Colonic mucosa (tissue), 4 donors: ENCODE results near the gene PCSK5. TPM values are rescaled to one million over a fixed set of nuclear protein-coding genes. Genes with fewer than 3 reads are reported as not detected.

Source experiments
- DNase-seq: peaks from one replicate; pipeline ENCODE4 v3.0.0-alpha.2; 2020
- H3K27ac ChIP-seq: fragments of 200-600 bp; one replicate; pipeline ENCODE4 v1.8.0; 2021
- H3K27me3 ChIP-seq: fragments of 200-600 bp; one replicate; pipeline ENCODE4 v1.8.0; 2021
- H3K36me3 ChIP-seq: fragments of 200-600 bp; one replicate; pipeline ENCODE4 v1.8.0; 2021
- H3K4me1 ChIP-seq: fragments of 200-600 bp; one replicate; pipeline ENCODE4 v1.8.0; 2021; ENCODE audit warnings: mild to moderate bottlenecking
- H3K4me3 ChIP-seq: fragments of 200-600 bp; one replicate; pipeline ENCODE4 v1.8.0; 2021
- H3K9ac ChIP-seq, 2 donors: one replicate each; pipeline ENCODE4 v1.7.0; 2013; ENCODE audit warnings: control low read depth in 2 of 2, low read depth in 2 of 2, low read length in 2 of 2
- H3K9me3 ChIP-seq: fragments of 200-600 bp; one replicate; pipeline ENCODE4 v1.8.0; 2021
- intact Hi-C: fragments of 100-400 bp; cut with DNase I; formaldehyde crosslinking; loops from one replicate; pipeline ENCODE4 v1.14.1; 2022
- total RNA-seq, 2 donors: library from RNA; stranded (reverse); fragmentation: NEBNext Ultra II Directional in 1 of 2; extraction: Animal tissue kit (Norgen Biotek cat#: 25700) in 1 of 2; gene quantifications; one replicate each; pipeline ENCODE4 v1.2.1, GENCODE V29; 2021
- TF ChIP-seq, protein P1 (sequence below): fragments of 200-600 bp; IDR thresholded peaks from one replicate; pipeline ENCODE4 v1.8.0; 2022; ENCODE audit warnings: antibody characterized with exemption, mild to moderate bottlenecking
- donor health status: healthy.
- donor health status: DM: no; HTN: no; CAD: no.
- donor health status: DM: no; HTN: no; CAD: no.

The PCSK5 gene
- total RNA-seq, 2 donors from 2014 or later = 36.7 to 55.3 TPM

DNA sequence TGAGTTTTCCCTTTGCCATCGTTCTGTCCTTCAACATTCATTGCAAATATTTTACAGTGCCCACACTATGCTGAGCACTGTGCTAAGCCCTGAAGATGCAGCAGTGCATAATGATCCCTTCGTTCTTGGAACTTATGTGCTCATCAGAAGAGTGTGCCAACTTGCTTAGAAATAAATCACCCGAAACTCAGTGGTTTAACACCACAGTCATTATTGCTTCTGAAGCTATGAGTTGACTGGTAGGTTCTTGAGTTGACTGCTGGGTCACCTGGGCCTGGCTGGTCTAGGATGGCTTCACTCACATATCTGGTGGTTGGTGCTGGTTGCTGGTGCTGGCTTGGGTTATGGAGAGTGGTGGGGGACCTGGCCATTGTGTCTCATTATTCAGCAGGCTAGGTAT is 20.9 kb downstream of the PCSK5 start:
- Histone ChIP-seq H3K36me3 (no peaks in the 10 kb centered on the region), H3K4me3 (no peak overlapping the region), H3K9ac (no peak overlapping the region), H3K4me1 (no peaks in the 10 kb centered on the region), H3K9me3 (no peaks in the 10 kb centered on the region), H3K27ac (no peak overlapping the region), H3K27me3 (no peaks in the 10 kb centered on the region)
- intact Hi-C loops = no loop called here
- DNase-seq = no peak
- TF ChIP-seq, protein P1, sequence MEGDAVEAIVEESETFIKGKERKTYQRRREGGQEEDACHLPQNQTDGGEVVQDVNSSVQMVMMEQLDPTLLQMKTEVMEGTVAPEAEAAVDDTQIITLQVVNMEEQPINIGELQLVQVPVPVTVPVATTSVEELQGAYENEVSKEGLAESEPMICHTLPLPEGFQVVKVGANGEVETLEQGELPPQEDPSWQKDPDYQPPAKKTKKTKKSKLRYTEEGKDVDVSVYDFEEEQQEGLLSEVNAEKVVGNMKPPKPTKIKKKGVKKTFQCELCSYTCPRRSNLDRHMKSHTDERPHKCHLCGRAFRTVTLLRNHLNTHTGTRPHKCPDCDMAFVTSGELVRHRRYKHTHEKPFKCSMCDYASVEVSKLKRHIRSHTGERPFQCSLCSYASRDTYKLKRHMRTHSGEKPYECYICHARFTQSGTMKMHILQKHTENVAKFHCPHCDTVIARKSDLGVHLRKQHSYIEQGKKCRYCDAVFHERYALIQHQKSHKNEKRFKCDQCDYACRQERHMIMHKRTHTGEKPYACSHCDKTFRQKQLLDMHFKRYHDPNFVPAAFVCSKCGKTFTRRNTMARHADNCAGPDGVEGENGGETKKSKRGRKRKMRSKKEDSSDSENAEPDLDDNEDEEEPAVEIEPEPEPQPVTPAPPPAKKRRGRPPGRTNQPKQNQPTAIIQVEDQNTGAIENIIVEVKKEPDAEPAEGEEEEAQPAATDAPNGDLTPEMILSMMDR = no peak

DNA sequence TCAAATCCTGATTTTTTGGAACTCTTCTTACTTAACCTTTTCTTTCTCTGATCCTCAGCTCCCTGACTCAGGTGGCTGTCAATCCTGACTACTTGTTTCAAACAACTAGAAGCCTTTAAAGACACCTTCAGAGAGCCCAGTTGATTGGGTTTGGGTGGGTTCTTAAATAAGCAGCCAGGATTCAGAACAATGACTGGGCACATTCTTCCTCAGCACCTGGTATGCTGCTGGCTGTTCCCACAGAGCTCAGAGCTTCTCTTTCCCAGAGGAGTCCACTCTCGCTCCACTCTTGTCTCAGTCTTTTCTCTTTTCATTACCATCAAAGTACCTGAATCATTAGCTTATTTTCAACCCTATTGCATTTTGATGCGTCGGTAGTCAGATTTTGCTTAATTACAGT is 22.5 kb downstream of the PCSK5 start:
- TF ChIP-seq, protein P1 = no peak

DNA sequence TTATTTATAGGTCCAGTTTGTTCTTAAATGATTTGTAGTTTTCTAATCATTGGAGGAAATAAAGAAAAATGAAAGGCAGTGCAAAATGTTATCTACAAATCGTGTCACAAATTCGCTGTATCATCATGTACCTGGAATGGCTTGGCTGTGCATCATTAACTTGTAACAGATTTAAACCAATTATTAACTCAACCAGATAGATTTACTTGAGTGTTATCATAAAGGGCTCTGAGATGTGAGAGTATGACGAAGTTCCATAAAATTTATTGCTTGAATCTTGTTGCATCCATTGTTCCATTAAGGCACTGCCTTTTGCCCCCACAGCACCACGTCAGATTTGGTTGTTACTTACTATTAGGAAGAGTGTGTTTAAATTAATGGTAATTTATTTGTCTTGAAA is 23.5 kb downstream of the PCSK5 start:
- Histone ChIP-seq H3K9me3 (no peaks in the 10 kb centered on the region), H3K9ac (no peak overlapping the region), H3K27me3 (no peaks in the 10 kb centered on the region), H3K27ac (no peak overlapping the region), H3K36me3 (no peaks in the 10 kb centered on the region), H3K4me3 (no peak overlapping the region), H3K4me1 (no peaks in the 10 kb centered on the region)
- TF ChIP-seq, protein P1 = no peak
- DNase-seq = no peak
- intact Hi-C loops = no loop called here

More for the DNA sequence above, 22.5 kb downstream of the PCSK5 start:
- intact Hi-C loops = no loop called here
- no peaks in the 10 kb centered on the region for H3K27me3 ChIP-seq
- no peak for DNase-seq
- H3K9me3 ChIP-seq = no peaks in the 10 kb centered on the region
- no peaks in the 10 kb centered on the region for H3K36me3 ChIP-seq
- no peak overlapping the region for H3K4me3 ChIP-seq
- no peak overlapping the region for H3K9ac ChIP-seq
- no peak overlapping the region for H3K27ac ChIP-seq
- H3K4me1 ChIP-seq = no peaks in the 10 kb centered on the region

DNA sequence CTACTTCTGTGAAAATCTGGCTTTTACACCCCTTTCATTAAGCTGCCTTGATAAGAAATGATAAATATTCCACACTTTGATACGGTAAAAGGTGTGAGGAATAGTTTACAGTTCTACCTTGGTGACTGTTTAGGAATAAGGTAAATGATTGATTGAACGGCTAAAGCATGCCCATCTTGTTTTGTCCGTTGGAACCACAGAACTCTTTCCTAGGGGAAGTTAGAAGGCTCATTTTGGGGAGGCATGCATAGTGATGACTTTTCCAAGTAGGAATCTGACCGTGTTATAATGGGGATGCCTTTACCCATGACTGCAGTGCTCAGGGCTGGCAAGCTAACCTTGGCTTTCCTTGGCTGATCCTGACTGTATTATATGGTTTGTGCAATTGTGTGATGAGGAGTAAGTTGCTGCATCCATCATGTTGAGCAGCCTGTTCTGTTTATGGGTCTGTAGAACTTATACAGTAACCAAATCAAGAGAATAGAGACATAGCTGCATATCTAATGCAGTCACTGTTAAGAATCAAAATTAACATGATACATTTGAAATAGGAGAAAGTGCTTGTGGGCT is 24.5 kb downstream of the PCSK5 start:
- no peak for DNase-seq
- Histone ChIP-seq H3K36me3 (no peaks in the 10 kb centered on the region), H3K4me1 (no peaks in the 10 kb centered on the region), H3K9me3 (no peaks in the 10 kb centered on the region), H3K27me3 (no peaks in the 10 kb centered on the region), H3K27ac (no peak overlapping the region), H3K9ac (no peak overlapping the region), H3K4me3 (no peak overlapping the region)
- TF ChIP-seq, protein P1 = no peak
- intact Hi-C loops = no loop called here

DNA sequence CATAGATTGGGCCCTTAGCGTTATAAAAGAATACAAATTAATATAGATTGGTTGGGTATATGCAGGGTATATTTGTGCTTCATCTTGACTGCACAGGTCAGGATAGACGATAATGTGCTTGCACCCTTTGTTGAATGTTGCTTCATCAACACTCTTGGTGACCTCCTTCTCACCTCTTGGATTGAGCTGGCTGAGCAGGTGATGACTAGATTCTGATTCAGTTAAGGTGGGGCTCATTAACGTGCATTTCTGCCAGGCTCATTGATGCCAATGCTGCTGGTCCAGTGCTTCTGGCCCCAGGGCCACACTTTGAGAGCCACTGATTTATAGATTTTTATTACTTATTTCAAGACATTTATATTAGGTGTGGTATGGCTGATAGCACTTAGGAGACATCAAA is 27.7 kb downstream of the PCSK5 start:
- Histone ChIP-seq H3K9me3 (no peaks in the 10 kb centered on the region), H3K27ac (no peak overlapping the region), H3K9ac (no peak overlapping the region), H3K27me3 (no peaks in the 10 kb centered on the region), H3K4me3 (no peak overlapping the region), H3K4me1 (no peaks in the 10 kb centered on the region), H3K36me3 (no peaks in the 10 kb centered on the region)
- TF ChIP-seq, protein P1 = no peak
- intact Hi-C loops = no loop called here
- no peak for DNase-seq
